ENCODE data around the gene GLRA3. TPM values are rescaled to one million over a fixed set of nuclear protein-coding genes. Genes with fewer than 3 reads are reported as not detected.

Gene GLRA3
- 0.03 TPM in 1 of 2 replicates, not detected in the other for total RNA-seq (2014; rRNA removed; shearing (Covaris generic))
- polyA plus RNA-seq (2016; fragmentation: Nextera tagmentation; extraction: Ambion mirVana) = 0.09 and 0.19 TPM in 2 replicates
- long read RNA-seq = 0 reads

DNA sequence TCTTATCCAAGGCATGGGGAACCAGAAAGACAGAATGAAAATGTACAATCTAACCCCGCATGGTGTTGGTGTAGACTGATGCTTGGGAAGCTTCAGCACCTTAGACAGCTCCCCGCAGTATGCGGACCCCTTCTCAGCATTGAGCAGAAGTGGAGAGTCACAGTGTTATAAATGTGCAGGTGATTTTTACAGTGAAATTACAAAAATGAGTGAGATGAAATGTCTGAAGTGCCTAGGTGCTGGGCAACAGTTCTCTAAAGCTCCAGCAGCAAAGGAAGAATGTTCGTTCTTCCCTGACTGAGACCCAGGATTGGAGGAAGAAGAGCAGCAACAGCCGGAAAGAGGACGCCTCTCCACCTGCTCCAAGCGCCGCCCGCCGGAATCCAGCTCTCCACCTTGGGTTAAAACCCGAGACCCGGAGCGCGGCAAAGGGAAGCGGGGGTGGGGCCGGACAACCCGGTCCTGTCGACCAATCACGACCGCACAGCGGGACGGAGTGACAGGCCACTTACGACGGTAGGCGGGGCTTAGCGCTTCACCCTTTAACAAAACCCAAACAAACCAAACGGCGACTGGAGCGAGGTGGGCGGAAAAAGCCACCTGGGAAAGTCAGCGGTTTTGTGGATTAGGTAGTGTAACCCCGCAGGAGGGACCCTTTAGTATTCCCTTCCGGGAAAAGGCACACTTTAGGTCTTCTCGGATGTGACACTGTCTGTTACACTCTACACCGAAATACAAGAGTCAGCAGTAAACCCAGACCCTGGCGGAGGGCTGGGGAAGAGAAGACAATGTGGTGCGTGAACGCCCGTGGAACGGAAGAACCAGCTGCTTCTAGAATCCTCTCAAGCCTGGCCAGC lies at the start of gene GLRA3:
GLRA3 (minus strand) TSS at position 403 of the 857 bp plus-strand sequence. CDS start 436 bp downstream, outside the sequence.
- Mint-ChIP-seq H3K4me1 (peaks cover 11% of the 10 kb centered on the region; the same call in 2 of the 3 replicates), H3K27me3 (ENCODE audit: insufficient read depth, low read depth, poor library complexity) (peaks cover 4% of the 10 kb centered on the region), H3K36me3 (ENCODE audit: low read depth) (no peaks in the 10 kb centered on the region), H3K9me3 (no peaks in the 10 kb centered on the region), H3K4me3 (peak within 1 kb of the TSS; percentile 86), H3K27ac (peak within 1 kb of the TSS; percentile 96)
- H3F3A ChIP-seq (replicated peaks; ENCODE audit: low read depth) = no peaks in the 10 kb centered on the region
- peak within 1 kb of the TSS; percentile 89 for H3K27ac ChIP-seq (ENCODE audit: low read depth)
- peak within 1 kb of the TSS; percentile 62 for H3K4me3 ChIP-seq
- no peaks in the 10 kb centered on the region for H3K27me3 ChIP-seq (ENCODE audit: insufficient read depth)
- DNase-seq (ENCODE audit: low spot score) (peak; percentile 99), ATAC-seq (peak; percentile 98)
- no peaks in the 10 kb centered on the region for H3K79me2 ChIP-seq (replicated peaks; ENCODE audit: insufficient read depth)
- no peaks in the 10 kb centered on the region for H4K20me1 ChIP-seq (replicated peaks; ENCODE audit: insufficient read depth)
- H3K4me2 ChIP-seq = peak within 1 kb of the TSS; percentile 75
- peak within 1 kb of the TSS; percentile 67; the same call in 1 of the 2 replicates for H2AFZ ChIP-seq
- H3K9me2 ChIP-seq (ENCODE audit: insufficient read depth) = no peaks in the 10 kb centered on the region
- H3K4me1 ChIP-seq (ENCODE audit: insufficient read depth) = peaks cover 6% of the 10 kb centered on the region; the same call in 1 of the 2 replicates
- H3K36me3 ChIP-seq (ENCODE audit: insufficient read depth) = no peaks in the 10 kb centered on the region
- TF ChIP-seq POLR2AphosphoS5 (IDR thresholded peaks at IDR 0.05; ENCODE audit: low read depth) = peak; percentile 63
- no peak for TF ChIP-seq EZH2phosphoT487 (IDR thresholded peaks at IDR 0.05; ENCODE audit: unreplicated experiment)
- 0 out of 2 replicates have a peak, but pooled peaks have one; percentile 12 for TF ChIP-seq ZNF114 (CRISPR knock-in tag; IDR thresholded peaks at IDR 0.05)
- peak; percentile 43; the same call in 1 of the 2 replicates for TF ChIP-seq CREB1 (CRISPR knock-in tag; IDR thresholded peaks at IDR 0.05; ENCODE audit: low read depth)
- TF ChIP-seq, protein P1, sequence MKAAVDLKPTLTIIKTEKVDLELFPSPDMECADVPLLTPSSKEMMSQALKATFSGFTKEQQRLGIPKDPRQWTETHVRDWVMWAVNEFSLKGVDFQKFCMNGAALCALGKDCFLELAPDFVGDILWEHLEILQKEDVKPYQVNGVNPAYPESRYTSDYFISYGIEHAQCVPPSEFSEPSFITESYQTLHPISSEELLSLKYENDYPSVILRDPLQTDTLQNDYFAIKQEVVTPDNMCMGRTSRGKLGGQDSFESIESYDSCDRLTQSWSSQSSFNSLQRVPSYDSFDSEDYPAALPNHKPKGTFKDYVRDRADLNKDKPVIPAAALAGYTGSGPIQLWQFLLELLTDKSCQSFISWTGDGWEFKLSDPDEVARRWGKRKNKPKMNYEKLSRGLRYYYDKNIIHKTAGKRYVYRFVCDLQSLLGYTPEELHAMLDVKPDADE (IDR thresholded peaks at IDR 0.05) = no peak
- TF ChIP-seq ZNF331 (CRISPR knock-in tag; IDR thresholded peaks at IDR 0.05; ENCODE audit: low read depth) = no peak
- TF ChIP-seq, protein P2, sequence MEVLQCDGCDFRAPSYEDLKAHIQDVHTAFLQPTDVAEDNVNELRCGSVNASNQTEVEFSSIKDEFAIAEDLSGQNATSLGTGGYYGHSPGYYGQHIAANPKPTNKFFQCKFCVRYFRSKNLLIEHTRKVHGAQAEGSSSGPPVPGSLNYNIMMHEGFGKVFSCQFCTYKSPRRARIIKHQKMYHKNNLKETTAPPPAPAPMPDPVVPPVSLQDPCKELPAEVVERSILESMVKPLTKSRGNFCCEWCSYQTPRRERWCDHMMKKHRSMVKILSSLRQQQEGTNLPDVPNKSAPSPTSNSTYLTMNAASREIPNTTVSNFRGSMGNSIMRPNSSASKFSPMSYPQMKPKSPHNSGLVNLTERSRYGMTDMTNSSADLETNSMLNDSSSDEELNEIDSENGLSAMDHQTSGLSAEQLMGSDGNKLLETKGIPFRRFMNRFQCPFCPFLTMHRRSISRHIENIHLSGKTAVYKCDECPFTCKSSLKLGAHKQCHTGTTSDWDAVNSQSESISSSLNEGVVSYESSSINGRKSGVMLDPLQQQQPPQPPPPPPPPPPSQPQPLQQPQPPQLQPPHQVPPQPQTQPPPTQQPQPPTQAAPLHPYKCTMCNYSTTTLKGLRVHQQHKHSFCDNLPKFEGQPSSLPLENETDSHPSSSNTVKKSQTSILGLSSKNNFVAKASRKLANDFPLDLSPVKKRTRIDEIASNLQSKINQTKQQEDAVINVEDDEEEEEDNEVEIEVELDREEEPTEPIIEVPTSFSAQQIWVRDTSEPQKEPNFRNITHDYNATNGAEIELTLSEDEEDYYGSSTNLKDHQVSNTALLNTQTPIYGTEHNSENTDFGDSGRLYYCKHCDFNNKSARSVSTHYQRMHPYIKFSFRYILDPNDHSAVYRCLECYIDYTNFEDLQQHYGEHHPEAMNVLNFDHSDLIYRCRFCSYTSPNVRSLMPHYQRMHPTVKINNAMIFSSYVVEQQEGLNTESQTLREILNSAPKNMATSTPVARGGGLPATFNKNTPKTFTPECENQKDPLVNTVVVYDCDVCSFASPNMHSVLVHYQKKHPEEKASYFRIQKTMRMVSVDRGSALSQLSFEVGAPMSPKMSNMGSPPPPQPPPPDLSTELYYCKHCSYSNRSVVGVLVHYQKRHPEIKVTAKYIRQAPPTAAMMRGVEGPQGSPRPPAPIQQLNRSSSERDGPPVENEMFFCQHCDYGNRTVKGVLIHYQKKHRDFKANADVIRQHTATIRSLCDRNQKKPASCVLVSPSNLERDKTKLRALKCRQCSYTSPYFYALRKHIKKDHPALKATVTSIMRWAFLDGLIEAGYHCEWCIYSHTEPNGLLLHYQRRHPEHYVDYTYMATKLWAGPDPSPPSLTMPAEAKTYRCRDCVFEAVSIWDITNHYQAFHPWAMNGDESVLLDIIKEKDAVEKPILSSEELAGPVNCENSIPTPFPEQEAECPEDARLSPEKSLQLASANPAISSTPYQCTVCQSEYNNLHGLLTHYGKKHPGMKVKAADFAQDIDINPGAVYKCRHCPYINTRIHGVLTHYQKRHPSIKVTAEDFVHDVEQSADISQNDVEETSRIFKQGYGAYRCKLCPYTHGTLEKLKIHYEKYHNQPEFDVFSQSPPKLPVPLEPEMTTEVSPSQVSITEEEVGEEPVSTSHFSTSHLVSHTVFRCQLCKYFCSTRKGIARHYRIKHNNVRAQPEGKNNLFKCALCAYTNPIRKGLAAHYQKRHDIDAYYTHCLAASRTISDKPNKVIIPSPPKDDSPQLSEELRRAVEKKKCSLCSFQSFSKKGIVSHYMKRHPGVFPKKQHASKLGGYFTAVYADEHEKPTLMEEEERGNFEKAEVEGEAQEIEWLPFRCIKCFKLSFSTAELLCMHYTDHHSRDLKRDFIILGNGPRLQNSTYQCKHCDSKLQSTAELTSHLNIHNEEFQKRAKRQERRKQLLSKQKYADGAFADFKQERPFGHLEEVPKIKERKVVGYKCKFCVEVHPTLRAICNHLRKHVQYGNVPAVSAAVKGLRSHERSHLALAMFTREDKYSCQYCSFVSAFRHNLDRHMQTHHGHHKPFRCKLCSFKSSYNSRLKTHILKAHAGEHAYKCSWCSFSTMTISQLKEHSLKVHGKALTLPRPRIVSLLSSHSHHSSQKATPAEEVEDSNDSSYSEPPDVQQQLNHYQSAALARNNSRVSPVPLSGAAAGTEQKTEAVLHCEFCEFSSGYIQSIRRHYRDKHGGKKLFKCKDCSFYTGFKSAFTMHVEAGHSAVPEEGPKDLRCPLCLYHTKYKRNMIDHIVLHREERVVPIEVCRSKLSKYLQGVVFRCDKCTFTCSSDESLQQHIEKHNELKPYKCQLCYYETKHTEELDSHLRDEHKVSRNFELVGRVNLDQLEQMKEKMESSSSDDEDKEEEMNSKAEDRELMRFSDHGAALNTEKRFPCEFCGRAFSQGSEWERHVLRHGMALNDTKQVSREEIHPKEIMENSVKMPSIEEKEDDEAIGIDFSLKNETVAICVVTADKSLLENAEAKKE (CRISPR knock-in tag; IDR thresholded peaks at IDR 0.05) = peak; percentile 10; the same call in 1 of the 2 replicates
- no peak for TF ChIP-seq JUNB (IDR thresholded peaks at IDR 0.05; ENCODE audit: unreplicated experiment)
- TF ChIP-seq EZH2 (IDR thresholded peaks at IDR 0.05; ENCODE audit: low read depth, unreplicated experiment) = no peak
- TF ChIP-seq STAT1 (IDR thresholded peaks at IDR 0.05; ENCODE audit: unreplicated experiment) = no peak
- TF ChIP-seq, protein P3, sequence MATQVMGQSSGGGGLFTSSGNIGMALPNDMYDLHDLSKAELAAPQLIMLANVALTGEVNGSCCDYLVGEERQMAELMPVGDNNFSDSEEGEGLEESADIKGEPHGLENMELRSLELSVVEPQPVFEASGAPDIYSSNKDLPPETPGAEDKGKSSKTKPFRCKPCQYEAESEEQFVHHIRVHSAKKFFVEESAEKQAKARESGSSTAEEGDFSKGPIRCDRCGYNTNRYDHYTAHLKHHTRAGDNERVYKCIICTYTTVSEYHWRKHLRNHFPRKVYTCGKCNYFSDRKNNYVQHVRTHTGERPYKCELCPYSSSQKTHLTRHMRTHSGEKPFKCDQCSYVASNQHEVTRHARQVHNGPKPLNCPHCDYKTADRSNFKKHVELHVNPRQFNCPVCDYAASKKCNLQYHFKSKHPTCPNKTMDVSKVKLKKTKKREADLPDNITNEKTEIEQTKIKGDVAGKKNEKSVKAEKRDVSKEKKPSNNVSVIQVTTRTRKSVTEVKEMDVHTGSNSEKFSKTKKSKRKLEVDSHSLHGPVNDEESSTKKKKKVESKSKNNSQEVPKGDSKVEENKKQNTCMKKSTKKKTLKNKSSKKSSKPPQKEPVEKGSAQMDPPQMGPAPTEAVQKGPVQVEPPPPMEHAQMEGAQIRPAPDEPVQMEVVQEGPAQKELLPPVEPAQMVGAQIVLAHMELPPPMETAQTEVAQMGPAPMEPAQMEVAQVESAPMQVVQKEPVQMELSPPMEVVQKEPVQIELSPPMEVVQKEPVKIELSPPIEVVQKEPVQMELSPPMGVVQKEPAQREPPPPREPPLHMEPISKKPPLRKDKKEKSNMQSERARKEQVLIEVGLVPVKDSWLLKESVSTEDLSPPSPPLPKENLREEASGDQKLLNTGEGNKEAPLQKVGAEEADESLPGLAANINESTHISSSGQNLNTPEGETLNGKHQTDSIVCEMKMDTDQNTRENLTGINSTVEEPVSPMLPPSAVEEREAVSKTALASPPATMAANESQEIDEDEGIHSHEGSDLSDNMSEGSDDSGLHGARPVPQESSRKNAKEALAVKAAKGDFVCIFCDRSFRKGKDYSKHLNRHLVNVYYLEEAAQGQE (IDR thresholded peaks at IDR 0.05; ENCODE audit: unreplicated experiment) = peak; percentile 93
- TF ChIP-seq NANOG (IDR thresholded peaks at IDR 0.05; ENCODE audit: borderline replicate concordance) = no peak

All from GM23338 (cell line).